Pons (tissue), 1 donor: Measurements from ENCODE around the gene DAZ1.
"Not testable (repeated sequence)": the region's sequence is repeated elsewhere in the genome, so short reads cannot be mapped to it uniquely, and the experiment has no call there.

Experiments
- DNase-seq: peaks from one replicate; pipeline ENCODE4 v3.0.0-alpha.2; 2016; ENCODE audit warnings: low spot score

DAZ1 gene, protein sequence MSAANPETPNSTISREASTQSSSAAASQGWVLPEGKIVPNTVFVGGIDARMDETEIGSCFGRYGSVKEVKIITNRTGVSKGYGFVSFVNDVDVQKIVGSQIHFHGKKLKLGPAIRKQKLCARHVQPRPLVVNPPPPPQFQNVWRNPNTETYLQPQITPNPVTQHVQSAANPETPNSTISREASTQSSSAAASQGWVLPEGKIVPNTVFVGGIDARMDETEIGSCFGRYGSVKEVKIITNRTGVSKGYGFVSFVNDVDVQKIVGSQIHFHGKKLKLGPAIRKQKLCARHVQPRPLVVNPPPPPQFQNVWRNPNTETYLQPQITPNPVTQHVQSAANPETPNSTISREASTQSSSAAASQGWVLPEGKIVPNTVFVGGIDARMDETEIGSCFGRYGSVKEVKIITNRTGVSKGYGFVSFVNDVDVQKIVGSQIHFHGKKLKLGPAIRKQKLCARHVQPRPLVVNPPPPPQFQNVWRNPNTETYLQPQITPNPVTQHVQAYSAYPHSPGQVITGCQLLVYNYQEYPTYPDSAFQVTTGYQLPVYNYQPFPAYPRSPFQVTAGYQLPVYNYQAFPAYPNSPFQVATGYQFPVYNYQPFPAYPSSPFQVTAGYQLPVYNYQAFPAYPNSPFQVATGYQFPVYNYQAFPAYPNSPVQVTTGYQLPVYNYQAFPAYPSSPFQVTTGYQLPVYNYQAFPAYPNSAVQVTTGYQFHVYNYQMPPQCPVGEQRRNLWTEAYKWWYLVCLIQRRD

DNA sequence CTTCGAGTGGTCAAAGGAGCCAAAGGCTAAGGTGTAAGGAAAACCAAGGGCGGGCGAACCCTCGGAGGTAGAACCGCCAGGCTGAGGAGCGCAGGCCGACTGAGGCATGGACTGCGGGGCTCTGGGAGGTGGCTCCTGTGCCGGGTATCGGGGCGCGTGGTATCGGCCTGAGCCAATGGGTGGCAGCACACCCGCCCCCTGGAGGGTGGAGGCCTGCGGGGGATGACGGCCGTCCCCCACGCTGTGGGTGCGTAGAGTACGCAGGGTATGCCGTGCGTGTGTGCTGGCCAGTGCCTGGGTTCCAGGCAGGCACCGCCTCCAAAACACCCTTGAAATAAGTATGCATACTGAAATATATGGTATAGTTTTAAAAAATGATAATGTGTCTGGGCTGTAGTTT is at the start of gene DAZ1:
Gene DAZ1, minus strand, starts transcription at position 101 of the 400 bp plus-strand sequence. CDS start 208 bp downstream, outside the sequence.
- not testable (repeated sequence) for DNase-seq

DNA sequence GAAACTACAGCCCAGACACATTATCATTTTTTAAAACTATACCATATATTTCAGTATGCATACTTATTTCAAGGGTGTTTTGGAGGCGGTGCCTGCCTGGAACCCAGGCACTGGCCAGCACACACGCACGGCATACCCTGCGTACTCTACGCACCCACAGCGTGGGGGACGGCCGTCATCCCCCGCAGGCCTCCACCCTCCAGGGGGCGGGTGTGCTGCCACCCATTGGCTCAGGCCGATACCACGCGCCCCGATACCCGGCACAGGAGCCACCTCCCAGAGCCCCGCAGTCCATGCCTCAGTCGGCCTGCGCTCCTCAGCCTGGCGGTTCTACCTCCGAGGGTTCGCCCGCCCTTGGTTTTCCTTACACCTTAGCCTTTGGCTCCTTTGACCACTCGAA is 20.4 kb upstream of the DAZ1 start, which contains the start of gene DAZ2:
Gene DAZ2, plus strand, starts transcription at position 301 of the 400 bp plus-strand sequence. CDS start 208 bp downstream, outside the sequence.
- not testable (repeated sequence) for DNase-seq

DNA sequence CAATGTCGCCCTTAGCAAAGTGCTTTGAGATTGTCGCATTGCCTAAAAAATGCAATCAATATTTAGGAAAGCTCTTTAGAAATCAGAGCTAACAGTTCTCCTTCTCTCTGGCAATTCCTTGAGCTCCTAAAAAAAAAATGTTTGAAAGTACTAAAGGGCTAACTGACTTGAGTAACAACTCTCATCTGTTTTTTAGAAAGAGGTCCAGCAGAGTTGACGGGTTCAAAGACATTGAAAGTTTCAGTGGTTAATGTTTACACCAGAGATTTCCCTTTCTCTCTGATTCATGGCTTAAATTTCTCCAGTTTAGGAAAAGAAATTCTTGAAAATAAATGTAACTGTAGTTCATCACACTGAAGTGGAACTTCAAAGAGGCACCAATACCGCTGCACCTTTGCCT is 11.9 kb upstream of the DAZ1 start:
- not testable (repeated sequence) for DNase-seq

- DNase-seq = not testable (repeated sequence)
Measured at GRCh38 chrY:23209802-23210495, 11.1 kb upstream of the DAZ1 start.

GRCh38 chrY:23207455-23207854 is 8.6 kb upstream of the DAZ1 start:
- DNase-seq = not testable (repeated sequence)
